Activated B cell treated with CpG ODN at 0.5 μM for 24 hours (primary cell): ENCODE results near the gene RNF26. TPM values are rescaled to one million over a fixed set of nuclear protein-coding genes. Genes with fewer than 3 reads are reported as not detected.

ENCODE experiments used
- ATAC-seq: fragments of 200-7000 bp; cut with Tn5 transposase; one replicate; pipeline ENCODE4 v1.10.0; 2021; ENCODE audit warnings: low read depth, mild to moderate bottlenecking, moderate library complexity
- CTCF ChIA-PET: fragments of 350-600 bp; sonication (Branson Sonifier 250); formaldehyde crosslinking; loops from one replicate; lab custom pipeline; 2021; ENCODE audit warnings: antibody characterized with exemption; lab: Charles Lee
- POLR2A ChIA-PET: fragments of 350-600 bp; sonication (Branson Sonifier 250); formaldehyde crosslinking; loops from one replicate; lab custom pipeline; 2021; ENCODE audit warnings: antibody characterized with exemption; lab: Charles Lee
- DNase-seq: peaks from one replicate; pipeline ENCODE4 v3.0.0; 2022
- H3K27ac Mint-ChIP-seq: one replicate; pipeline ENCODE4 v1.8.0; 2020; ENCODE audit warnings: mixed read lengths
- H3K27me3 Mint-ChIP-seq: one replicate; pipeline ENCODE4 v1.8.0; 2021; ENCODE audit warnings: mixed read lengths
- H3K36me3 Mint-ChIP-seq: one replicate; pipeline ENCODE4 v1.8.0; 2021; ENCODE audit warnings: low read depth, mixed read lengths
- H3K4me1 Mint-ChIP-seq: one replicate; pipeline ENCODE4 v1.8.0; 2021; ENCODE audit warnings: mixed read lengths
- H3K4me3 Mint-ChIP-seq: one replicate; pipeline ENCODE4 v1.8.0; 2020; ENCODE audit warnings: mild to moderate bottlenecking, mixed read lengths
- H3K9me3 Mint-ChIP-seq: one replicate; pipeline ENCODE4 v1.8.0; 2020; ENCODE audit warnings: mixed read lengths
- CTCF ChIP-seq: fragments of 200-600 bp; IDR thresholded peaks from one replicate; pipeline ENCODE4 v1.8.0; 2022; ENCODE audit warnings: antibody characterized with exemption, mild to moderate bottlenecking
- intact Hi-C: fragments of 100-400 bp; cut with micrococcal nuclease; formaldehyde crosslinking; loops from one replicate; pipeline ENCODE4 v1.15.1; 2024
- total RNA-seq: library from RNA; stranded (reverse); gene quantifications from 2 replicates; pipeline ENCODE4 v1.2.3, GENCODE V29; 2022

RNF26 gene
- 20.1 and 21.2 TPM in 2 replicates for total RNA-seq

- Mint-ChIP-seq H3K4me3 (peak within 1 kb of the TSS; percentile 99), H3K9me3 (no peaks in the 10 kb centered on the region), H3K27me3 (peaks cover 9% of the 10 kb centered on the region), H3K36me3 (peaks cover 15% of the 10 kb centered on the region), H3K27ac (peak within 1 kb of the TSS; percentile 93), H3K4me1 (peaks cover 31% of the 10 kb centered on the region)
- DNase-seq (peak; percentile 87), ATAC-seq (peak; percentile 97)
- intact Hi-C loops = loop anchor here (1.0 kb wide), 4 partner anchors 11 to 213 kb away; partner anchors contain the start of genes HINFP and USP2
- no peak for TF ChIP-seq CTCF
- ChIA-PET CTCF (interaction anchor here (2.2 kb wide), 1 partner anchor 11 kb away, joined by 12 read pairs; no protein-coding TSS in a partner anchor), POLR2A (interaction anchor here (0.5 to 1.4 kb wide), 5 partner anchors 13 to 762 kb away, joined by 3 to 10 read pairs (median 4); partner anchors contain the start of genes ARCN1 and NLRX1)
Measured at GRCh38 chr11:119334174-119334930, at the start of gene RNF26. Gene RNF26 (plus strand): TSS chr11:119334527. CDS start chr11:119335123, 596 bp downstream.

GRCh38 chr11:119285431-119285830 lies 48.9 kb upstream of the RNF26 start:
- CTCF ChIA-PET = interaction anchor here (1.0 to 2.8 kb wide), 5 partner anchors 24 to 142 kb away, joined by 4 to 23 read pairs (median 5); partner anchors contain the start of gene CBL
- Mint-ChIP-seq H3K27me3 (no peaks in the 10 kb centered on the region), H3K9me3 (no peaks in the 10 kb centered on the region), H3K36me3 (peaks cover 58% of the 10 kb centered on the region), H3K4me3 (no peak overlapping the region), H3K4me1 (peaks cover 6% of the 10 kb centered on the region), H3K27ac (no peak overlapping the region)
- POLR2A ChIA-PET = interaction anchor here (0.5 to 2.9 kb wide), 3 partner anchors 11 to 191 kb away, joined by 3 to 14 read pairs (median 4); partner anchors contain the start of gene CBL
- intact Hi-C loops = loop anchor here (2.0 kb wide), 1 partner anchor 23 kb away; no protein-coding TSS in a partner anchor
- DNase-seq (no peak), ATAC-seq (no peak)
- no peak for TF ChIP-seq CTCF

DNA sequence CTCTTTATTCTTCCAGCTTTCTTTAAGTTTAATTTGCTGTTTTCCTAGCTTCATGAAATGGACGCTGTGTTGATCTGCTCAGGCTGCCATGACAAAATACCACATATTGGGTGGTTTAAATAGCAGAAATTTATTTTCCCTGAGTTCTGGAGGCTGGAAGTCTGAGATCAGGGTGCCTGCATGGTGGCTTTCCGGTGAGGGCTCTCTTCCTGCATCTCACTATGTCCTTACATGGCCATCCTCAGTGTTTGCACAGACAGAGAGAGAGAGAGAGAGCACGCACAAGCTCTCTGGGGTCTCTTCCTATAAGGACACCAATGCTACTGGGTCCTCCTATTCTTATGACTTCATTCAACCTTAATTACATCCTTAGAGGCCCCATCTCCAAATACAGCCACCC lies 46.1 kb upstream of the RNF26 start:
- POLR2A ChIA-PET = no interaction called here
- Mint-ChIP-seq H3K9me3 (peaks cover 4% of the 10 kb centered on the region), H3K36me3 (peaks cover 62% of the 10 kb centered on the region), H3K27ac (no peak overlapping the region), H3K4me1 (peaks cover 6% of the 10 kb centered on the region), H3K4me3 (no peak overlapping the region), H3K27me3 (no peaks in the 10 kb centered on the region)
- no peak for DNase-seq
- no peak for TF ChIP-seq CTCF
- CTCF ChIA-PET = no interaction called here
- intact Hi-C loops = no loop called here
- no peak for ATAC-seq

DNA sequence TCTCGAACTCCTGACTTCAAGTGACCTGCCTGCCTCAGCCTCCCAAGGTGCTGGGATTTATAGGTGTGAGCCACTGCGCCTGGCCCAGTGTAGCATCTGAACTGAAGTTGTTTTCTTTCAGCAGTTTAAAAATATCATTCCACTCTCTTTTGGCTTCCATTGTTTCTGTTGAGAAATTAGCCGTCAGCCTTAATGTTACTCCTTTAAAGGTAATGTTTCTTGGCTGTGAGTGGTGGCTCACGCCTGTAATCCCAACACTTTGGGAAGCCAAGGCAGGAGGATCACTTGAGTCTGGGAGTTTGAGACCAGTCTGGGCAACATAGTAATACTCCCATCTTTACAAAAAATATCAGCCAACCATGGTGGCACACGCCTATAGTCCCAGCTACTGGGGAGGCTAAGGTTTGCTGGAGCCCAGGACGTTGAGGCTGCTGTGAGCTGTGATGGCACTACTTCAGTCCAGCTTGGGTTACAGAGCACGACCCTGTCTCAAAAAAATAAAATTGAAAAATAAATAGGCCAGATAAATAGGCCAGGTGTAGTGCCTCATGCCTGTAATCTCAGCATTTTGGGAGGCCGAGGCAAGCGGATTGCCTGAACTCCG lies 43.3 kb upstream of the RNF26 start:
- Mint-ChIP-seq H3K36me3 (peaks cover 64% of the 10 kb centered on the region), H3K27me3 (no peaks in the 10 kb centered on the region), H3K4me3 (no peak overlapping the region), H3K4me1 (no peaks in the 10 kb centered on the region), H3K27ac (no peak overlapping the region), H3K9me3 (peaks cover 4% of the 10 kb centered on the region)
- DNase-seq = no peak
- TF ChIP-seq CTCF = no peak
- CTCF ChIA-PET = no interaction called here
- intact Hi-C loops = no loop called here
- POLR2A ChIA-PET = no interaction called here
- no peak for ATAC-seq

- H3K27ac Mint-ChIP-seq = no peak overlapping the region
- CTCF ChIA-PET = no interaction called here
- no peaks in the 10 kb centered on the region for H3K4me1 Mint-ChIP-seq
- no peaks in the 10 kb centered on the region for H3K27me3 Mint-ChIP-seq
- no peak for TF ChIP-seq CTCF
- DNase-seq = no peak
- H3K36me3 Mint-ChIP-seq = peaks cover 59% of the 10 kb centered on the region
- peaks cover 4% of the 10 kb centered on the region for H3K9me3 Mint-ChIP-seq
- POLR2A ChIA-PET = no interaction called here
- H3K4me3 Mint-ChIP-seq = no peak overlapping the region
- ATAC-seq = no peak
- intact Hi-C loops = no loop called here
Measured at GRCh38 chr11:119293461-119293860, 40.9 kb upstream of the RNF26 start.
